ENCODE results near the gene VWA1.
"Not testable (repeated sequence)": the region's sequence is repeated elsewhere in the genome, so short reads cannot be mapped to it uniquely, and the experiment has no call there.

The VWA1 gene

DNA sequence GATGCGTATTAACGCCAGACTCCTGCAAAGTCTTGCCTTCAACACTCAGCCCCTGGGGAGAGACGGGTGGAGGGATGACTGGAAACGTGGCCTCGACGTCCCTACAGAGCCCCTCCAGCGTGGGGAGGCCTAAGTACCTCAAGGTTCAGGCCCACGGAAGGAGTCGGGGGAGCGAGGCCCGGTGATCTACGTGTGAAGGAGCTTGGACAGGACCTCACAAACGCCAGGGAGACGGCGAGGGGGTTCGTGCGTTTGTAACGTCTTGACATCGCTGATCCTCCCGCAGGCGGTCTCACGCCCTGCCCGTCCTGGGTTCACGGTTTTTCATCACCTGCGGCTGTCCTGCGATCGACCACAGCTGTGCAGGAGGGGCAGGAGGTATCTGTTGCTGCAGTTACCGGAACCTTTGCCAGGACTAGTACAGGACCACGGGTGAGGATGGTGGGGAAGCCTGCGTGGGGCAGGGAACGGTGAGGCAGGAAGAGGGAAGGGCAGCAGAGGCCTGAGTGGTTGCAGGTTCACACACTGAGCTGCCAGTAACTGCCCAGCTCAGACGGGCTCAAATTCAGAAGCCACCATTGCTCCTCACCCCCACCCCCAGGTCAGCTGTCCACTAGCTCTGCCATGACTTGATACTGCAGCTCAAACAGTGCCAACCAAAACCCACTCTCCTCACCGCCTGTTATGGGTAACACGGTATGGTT, 35.5 kb upstream of the VWA1 start:
- DNase-seq (ENCODE audit: low read depth), result no peak
- TF ChIP-seq, protein P1, sequence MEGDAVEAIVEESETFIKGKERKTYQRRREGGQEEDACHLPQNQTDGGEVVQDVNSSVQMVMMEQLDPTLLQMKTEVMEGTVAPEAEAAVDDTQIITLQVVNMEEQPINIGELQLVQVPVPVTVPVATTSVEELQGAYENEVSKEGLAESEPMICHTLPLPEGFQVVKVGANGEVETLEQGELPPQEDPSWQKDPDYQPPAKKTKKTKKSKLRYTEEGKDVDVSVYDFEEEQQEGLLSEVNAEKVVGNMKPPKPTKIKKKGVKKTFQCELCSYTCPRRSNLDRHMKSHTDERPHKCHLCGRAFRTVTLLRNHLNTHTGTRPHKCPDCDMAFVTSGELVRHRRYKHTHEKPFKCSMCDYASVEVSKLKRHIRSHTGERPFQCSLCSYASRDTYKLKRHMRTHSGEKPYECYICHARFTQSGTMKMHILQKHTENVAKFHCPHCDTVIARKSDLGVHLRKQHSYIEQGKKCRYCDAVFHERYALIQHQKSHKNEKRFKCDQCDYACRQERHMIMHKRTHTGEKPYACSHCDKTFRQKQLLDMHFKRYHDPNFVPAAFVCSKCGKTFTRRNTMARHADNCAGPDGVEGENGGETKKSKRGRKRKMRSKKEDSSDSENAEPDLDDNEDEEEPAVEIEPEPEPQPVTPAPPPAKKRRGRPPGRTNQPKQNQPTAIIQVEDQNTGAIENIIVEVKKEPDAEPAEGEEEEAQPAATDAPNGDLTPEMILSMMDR (conservative IDR thresholded peaks at IDR 0.05; ENCODE audit: low read depth, low read length), result no peak
- peak overlapping the region; percentile 94 for H3K4me3 ChIP-seq (ENCODE audit: low read length)

DNA sequence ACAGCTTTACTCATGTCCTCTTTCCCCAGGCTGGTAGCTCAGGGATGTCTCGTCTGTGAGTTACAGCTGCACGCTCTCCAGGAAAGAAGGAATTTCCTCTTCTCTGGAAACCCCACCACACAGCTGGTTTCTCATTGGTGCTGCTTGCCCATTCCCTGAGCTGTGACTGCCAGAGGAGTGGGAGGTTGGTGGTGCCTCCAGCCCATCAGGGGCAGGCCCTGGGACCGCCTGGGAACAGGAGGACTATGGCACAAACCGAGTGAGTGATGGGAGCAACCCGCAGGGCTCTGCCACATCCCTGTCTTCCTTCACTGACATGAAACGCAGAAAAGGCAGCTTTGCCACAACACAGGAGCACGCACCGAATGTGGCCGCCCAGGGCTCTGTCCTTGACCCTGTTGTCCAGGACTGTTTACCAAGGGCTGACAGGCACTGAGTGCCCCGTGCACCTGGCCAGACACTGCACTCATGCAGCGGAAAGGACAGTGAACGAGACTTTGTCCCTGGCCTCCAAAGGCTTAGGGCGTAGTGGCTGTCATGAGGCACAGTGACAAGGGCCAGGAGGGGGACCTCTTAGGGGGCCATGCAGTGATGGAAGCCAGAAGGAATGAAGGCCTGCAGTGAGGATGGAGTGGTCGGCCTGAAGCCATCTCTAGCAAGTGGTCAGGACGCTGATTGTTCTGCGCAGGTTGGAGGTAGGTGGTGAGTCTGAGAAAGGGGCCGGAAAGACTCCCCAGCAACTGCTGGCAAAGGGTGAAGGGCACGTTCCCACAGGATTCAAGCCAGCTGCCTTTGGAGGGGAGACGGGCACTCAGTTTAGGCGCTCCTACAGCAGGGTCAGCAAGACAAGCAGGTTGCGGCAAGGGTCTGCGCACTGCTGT, 34.7 kb upstream of the VWA1 start:
- H3K4me3 ChIP-seq (ENCODE audit: low read length), result peak overlapping the region; percentile 94
- TF ChIP-seq, protein P1 (conservative IDR thresholded peaks at IDR 0.05; ENCODE audit: low read depth, low read length), result no peak
- no peak for DNase-seq (ENCODE audit: low read depth)

DNA sequence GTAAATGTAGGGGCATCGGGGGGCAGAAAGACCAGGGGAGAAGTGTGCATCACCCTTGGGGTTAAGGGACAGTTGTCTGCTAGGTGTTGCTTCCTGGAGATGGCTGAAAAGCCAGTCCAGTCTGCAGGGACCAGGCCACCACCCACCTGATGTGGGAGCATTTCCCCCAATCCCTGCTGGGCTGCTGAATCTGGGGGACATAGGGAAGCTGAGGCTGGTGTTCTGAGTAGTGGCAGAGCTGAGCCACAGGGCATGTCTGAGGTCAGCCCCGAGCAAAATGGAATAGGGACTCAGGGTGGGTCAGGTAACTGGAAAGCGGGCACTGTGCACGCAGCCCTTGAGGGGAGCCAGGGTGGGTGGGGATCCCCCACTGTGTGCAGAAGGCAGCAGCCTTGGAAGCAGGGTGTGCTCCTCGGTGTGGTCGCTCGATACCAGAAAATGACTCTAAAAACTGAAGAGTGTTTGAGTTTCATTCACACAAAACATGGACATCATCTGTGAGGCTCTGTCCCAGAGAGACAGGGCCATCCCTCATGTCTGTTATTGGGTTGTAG, 34.0 kb upstream of the VWA1 start:
- TF ChIP-seq, protein P1 (conservative IDR thresholded peaks at IDR 0.05; ENCODE audit: low read depth, low read length), result no peak
- no peak overlapping the region for H3K4me3 ChIP-seq (ENCODE audit: low read length)
- DNase-seq (ENCODE audit: low read depth), result no peak

DNA sequence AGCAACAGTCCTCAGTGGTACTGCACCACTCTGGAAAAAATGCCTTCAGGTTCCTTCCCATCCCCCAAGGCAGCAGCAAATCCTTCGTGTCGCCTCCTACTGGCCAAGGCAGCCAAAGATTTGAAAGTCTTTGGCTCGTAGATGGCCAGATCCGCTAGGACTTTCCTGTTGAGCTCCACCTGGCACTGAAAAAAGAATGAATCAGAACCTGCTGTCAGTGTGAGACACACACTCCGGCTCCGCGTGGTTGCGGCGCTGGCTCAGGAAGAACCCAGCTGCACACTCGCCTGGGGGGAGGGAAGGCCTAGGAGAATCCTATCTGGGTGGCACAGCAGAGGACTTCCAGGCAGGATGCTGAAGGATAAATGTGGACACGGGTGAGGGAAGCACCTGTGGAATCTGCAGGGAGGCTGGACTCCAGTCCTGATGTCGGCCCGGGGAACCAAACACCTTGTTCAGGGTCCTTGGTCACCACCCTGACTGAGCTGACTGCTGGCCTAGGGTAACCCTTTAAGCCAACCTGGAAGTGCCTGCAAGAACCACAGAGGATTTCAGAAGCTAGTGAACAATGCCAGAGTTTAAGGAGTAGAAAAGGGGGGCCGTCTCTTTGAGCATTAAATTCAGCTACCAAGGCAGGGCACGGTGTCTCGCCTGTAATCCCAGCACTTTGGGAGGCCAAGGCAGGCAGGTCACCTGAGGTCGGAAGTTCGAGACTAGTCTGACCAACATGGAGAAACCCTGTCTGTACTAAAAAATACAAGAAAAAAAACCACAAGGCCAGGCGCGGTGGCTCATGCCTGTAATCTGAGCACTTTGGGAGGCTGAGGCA, 33.2 kb upstream of the VWA1 start:
- DNase-seq (ENCODE audit: low read depth), result peak; percentile 30
- TF ChIP-seq, protein P1 (conservative IDR thresholded peaks at IDR 0.05; ENCODE audit: low read depth, low read length), result peak; percentile 77
- H3K4me3 ChIP-seq (ENCODE audit: low read length), result no peak overlapping the region

DNA sequence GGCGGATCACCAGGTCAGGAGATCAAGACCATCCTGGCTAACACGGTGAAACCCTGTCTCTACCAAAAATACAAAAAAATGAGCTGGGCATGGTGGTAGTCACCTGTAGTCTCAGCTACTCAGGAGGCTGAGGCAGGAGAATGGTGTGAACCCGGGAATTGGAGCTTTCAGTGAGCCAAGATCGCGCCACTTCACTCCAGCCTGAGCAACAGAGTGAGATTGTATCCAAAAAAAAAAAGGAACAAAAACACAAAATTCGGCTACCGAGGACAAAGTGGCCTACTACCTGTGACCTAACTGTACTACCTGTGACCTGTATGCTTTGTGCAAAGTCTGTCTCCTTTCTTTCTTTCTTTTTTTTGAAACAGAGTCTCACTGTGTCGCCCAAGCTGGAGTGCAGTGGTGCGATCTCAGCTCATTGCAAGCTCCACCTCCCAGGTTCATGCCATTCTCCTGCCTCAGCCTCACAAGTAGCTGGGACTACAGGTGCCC, 32.5 kb upstream of the VWA1 start:
- DNase-seq (ENCODE audit: low read depth); H3K4me3 ChIP-seq (ENCODE audit: low read length): not testable (repeated sequence)

DNA sequence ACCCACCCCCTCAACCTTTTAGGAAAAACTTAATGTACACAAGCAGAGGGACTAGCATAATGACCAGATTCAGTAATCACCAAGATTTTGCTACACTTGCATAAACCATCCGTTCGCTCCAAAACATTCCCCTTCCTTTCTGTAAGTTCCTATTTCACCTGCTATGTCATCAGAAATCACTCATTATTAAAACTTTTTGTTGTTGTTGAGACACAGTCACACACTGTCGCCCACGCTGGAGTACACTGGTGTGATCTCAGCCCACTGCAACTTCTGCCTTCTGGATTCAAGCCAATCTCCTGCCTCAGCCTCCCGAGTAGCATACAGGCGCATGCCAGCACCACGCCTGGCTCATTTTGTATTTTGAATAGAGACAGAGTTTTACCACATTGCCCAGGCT, 31.8 kb upstream of the VWA1 start:
- H3K4me3 ChIP-seq (ENCODE audit: low read length), result no peak overlapping the region
- DNase-seq (ENCODE audit: low read depth), result no peak
- TF ChIP-seq, protein P1 (conservative IDR thresholded peaks at IDR 0.05; ENCODE audit: low read depth, low read length), result no peak
